Medulla oblongata (tissue), 1 donor: ENCODE results near the gene CTDSPL.

Source experiments
- DNase-seq: peaks from one replicate; pipeline ENCODE4 v3.0.0-alpha.2; 2015; ENCODE audit errors: extremely low spot score

The CTDSPL gene

GRCh38 chr3:37943126-37943525 is 81.4 kb downstream of the CTDSPL start:
- DNase-seq: no peak

GRCh38 chr3:37943631-37944314 is 82.1 kb downstream of the CTDSPL start:
- DNase-seq: no peak

GRCh38 chr3:37944391-37944842 is 82.7 kb downstream of the CTDSPL start:
- no peak for DNase-seq

- no peak for DNase-seq
Observed at GRCh38 chr3:37945156-37945806, 83.6 kb downstream of the CTDSPL start.

- DNase-seq: no peak
Observed at GRCh38 chr3:37945807-37946530, 84.3 kb downstream of the CTDSPL start.

GRCh38 chr3:37946531-37946889 is 84.8 kb downstream of the CTDSPL start:
- DNase-seq: no peak

- no peak for DNase-seq
Observed at GRCh38 chr3:37949866-37950265, 88.2 kb downstream of the CTDSPL start.

GRCh38 chr3:37952564-37952963 is 90.9 kb downstream of the CTDSPL start:
- no peak for DNase-seq

GRCh38 chr3:37953226-37953625 is 91.5 kb downstream of the CTDSPL start:
- DNase-seq: no peak

- no peak for DNase-seq
Observed at GRCh38 chr3:37953707-37954394, 92.2 kb downstream of the CTDSPL start.

- DNase-seq: no peak
Observed at GRCh38 chr3:37954881-37955280, 93.2 kb downstream of the CTDSPL start.

- DNase-seq: peak; percentile 47
Observed at GRCh38 chr3:37955918-37956707, 94.4 kb downstream of the CTDSPL start.

- no peak for DNase-seq
Observed at GRCh38 chr3:37956723-37957538, 95.3 kb downstream of the CTDSPL start.

GRCh38 chr3:37957539-37957936 is 95.9 kb downstream of the CTDSPL start:
- DNase-seq: no peak

- no peak for DNase-seq
Observed at GRCh38 chr3:37961622-37962431, 100.1 kb downstream of the CTDSPL start.

GRCh38 chr3:37963016-37963415 is 101.3 kb downstream of the CTDSPL start:
- no peak for DNase-seq

GRCh38 chr3:37963635-37964034 is 102.0 kb downstream of the CTDSPL start:
- no peak for DNase-seq

- no peak for DNase-seq
Observed at GRCh38 chr3:37964146-37964545, 102.5 kb downstream of the CTDSPL start.

GRCh38 chr3:37964716-37965115 is 103.0 kb downstream of the CTDSPL start:
- no peak for DNase-seq
